Measurements from ENCODE around the gene LRP1B.
A peak's percentile ranks its signal among the peaks of the same experiment; 100 is the strongest.

Gene LRP1B

DNA sequence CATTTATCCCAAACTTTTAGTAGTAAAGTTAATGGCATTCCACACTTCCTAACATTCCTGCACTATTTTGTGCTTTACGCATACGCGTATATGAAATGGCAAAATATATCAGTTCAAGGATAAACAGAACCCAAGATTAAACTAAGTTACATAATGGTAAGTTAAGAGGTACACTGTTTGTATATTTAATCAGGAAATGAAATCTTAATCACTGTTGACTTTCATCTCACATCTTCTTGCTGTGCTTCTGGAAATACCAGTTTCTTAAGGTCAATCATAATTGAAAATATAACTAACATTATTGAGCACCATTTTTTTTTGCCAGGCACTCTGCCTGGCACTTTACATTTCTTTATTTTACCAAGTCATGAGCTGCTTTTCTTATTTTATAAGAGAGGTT, 565.2 kb downstream of the LRP1B start:
- no peak for DNase-seq

DNA sequence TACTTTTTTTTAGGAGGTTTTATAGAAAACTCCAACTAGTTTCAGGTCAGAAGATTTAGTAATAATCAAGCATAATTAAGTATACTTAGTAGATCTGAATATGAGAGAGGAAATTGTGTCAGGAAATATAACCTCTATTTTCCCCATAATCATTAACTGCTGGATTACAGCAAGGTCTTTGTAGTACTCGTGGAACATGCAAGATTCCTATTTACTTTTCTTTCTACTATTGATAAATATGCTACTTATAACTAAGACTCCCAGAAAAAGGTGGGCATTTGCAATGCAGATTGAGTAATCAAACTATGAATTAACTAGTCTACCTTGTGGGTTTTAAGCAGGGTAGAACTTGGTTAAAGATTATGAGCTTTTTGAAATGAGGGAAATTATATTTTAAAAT, 570.1 kb downstream of the LRP1B start:
- DNase-seq = no peak

DNA sequence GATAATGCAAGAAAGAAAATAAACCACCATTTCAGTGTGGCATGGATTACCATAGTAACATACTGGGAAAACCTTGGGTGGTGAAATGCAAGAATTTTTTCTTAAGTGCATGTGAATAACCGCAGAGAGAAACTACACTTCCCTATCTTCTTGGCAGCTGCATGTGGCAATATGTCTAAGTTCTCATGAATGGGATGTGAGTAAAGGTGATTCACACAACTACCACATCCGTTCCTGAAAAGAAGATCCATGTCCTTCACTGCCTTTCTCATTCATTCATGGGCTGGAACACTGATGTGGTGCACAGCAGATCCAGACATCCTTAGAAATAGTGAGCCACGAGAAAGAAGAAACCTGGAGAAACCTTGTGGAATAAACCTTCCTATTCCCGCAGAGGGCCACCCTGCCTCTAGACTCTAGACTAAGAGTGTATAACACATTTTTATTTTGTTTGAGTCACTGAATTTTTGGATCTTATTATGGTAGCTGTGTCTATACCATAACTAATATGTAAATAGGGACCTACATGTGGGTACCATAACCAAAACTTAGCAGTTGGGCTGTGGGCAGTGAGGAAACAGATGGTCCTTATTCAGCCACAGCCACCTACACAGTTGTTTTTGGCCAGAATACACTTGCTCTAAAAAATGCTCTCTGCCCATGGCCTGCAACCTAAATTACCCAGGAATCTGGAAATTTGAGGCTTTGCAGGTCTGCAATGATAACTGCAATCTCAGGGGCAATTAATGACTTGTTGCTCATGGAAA, 573.3 kb downstream of the LRP1B start:
- no peak for DNase-seq

DNA sequence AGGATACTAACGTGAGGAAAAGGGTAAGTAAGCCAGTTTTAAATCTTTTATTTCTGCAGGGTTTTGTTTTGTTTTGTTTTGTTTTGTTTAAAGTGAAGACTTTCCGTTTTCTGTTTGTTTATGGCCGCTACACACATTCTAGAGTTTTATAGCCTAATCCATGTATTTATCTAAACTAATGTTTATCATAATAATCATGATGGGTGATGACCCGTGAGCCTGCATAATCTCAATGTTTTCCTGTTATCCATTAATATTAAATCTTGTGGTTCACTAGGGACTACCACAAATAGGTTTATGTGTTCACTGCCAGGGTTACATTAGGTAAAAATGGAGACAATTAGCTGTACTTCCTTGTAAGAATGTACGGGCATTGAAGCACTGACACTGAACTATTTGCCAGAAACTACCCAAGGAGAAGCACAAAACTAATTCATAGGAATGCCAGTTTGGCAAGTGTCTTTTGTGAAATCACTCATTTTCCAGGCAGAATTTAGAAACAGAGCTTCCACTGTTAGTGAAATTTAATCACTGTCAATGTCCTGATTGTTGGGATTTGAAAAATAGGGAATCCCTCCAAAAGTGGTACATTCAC, 574.8 kb downstream of the LRP1B start:
- DNase-seq = no peak

DNA sequence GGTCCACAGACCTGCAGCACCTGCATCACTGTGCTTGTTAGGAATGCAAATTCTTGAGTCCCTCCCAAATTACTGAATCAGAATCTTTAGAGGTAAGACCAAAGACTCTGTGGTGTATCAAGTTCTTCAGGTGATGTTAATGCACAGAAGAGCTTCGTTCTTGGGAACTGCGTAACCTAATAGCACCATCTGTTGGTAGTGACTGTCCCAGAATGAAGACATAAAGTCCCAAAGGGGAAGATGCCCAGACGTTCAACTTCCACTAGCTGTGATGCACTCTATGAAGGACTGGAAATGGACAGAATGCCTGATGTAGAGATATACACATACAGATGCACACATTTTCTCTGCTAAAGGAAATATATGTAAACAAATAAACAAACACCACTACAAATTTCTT, 576.0 kb downstream of the LRP1B start:
- peak; percentile 6 to 7 for DNase-seq

DNA sequence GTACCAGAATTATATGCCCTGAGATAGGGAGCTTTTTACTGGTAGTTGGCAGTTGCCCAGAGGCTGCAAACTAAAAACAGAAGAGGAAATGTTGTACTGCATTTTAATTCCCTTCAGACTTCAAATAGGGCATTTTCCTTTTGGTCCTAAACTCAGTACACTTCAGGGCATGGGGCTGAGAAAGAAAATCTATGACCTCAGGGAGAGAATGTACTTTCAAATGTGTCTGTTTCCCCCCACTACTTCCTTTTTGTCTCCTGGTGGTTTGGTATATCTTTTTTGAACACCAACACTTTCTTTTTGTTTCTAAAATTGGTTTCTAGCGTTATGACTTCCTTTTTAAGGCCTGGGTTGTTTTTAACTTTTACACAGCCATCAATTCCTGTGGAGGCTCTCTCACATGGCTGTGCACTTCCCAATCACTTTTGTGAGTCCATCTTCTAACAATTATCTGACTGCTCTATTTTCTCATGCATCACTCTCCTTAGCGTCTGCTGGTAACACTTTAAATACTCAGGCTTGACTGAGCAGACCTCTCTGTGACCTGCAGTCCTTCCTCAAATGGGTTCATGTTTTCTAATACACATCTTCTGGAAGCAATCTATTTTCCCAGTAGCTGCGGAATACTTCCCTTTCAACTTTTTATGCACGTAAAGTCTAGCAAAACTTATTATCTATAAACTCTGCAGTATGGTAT, 596.0 kb downstream of the LRP1B start:
- no peak for DNase-seq

DNA sequence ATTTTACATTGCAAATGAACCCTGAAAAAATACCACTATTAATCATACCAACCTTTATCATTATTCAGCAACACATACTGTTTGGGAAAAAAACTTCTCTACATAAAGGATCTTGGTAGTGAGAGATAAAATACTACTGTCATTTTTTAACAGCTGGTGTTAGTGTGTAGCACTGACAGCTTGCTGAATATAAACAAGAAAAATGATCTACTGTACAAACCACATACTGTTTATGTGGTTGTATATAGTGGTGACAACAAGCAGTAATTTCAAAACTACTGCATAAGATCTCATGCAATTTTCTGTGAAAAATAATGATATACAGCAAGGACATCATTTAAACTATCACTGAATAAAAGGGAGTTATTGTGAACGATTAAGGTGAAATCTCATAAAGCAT, 601.2 kb downstream of the LRP1B start:
- no peak for DNase-seq

DNA sequence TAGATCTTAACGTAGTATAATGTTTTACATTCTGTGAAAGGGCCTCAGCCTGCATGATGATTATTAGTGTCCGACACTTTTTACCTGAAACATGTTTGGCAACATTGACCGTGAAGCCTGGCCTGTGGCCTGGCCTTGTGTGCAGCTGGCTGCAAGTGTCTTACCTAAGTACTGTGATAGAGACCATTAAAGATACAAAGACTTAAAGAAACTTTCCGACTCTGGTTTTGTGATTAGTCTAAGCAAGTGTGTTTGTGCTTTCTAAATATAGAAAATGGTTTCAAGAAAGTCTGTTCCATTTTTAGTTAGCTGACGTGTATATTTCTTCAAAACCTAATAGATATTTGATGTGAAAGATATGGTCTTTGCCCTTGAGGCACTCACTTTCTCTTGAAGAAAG, 601.8 kb downstream of the LRP1B start:
- no peak for DNase-seq

DNA sequence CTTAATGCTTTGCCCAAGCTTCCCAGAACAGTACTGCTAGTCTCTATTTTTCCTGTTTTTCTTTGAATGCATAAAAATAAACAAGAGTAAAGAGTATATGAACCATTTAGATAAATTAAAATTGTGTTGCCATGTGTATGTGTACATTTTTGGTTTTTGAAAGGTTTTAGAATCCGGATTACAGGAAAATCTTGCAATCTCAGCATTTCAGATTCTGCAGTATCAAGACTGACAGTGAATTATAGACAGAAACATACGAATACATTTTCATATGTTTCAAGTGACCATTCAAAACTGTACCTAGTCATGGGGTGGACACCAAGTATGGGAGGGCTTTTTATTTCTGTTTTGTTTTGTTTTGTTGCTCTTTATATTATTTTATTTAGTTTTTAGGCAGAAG, 604.1 kb downstream of the LRP1B start:
- no peak for DNase-seq

DNA sequence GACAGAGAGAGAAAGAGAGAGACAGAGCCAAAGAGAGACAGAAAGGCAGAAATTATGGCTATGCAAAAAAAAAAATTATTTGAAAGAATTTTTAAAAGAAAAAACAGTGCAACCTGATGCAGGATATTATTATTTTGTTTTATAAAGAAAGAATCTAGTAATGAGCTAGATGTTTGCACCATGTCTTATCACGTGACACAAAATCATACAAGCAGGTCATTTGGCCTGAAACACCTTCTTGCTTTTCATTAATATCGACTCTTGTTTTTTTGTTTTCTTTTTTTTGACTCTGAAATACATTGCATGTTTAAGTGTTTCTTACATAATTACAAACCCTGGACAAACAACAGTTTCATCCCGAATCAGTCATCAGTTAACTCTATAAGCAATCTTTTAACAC, 606.0 kb downstream of the LRP1B start:
- no peak for DNase-seq

DNA sequence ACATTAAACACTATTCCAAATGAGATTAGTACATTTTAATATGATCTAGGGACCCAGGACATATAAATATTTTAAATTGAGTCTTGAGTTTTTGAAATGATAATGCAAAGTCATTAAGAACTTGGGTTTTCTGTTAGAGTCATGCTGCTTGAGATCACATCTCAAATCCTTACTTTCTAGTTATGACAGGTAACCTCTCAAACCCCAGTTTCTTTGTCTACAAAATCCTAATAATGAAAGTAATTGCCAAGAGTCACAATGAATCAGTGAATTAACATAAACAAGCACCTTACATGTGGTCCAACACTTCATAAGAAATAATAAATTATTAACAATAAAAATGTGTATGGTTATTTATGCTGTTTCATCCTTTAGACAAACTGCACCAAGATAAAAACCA, 607.6 kb downstream of the LRP1B start:
- no peak for DNase-seq

DNA sequence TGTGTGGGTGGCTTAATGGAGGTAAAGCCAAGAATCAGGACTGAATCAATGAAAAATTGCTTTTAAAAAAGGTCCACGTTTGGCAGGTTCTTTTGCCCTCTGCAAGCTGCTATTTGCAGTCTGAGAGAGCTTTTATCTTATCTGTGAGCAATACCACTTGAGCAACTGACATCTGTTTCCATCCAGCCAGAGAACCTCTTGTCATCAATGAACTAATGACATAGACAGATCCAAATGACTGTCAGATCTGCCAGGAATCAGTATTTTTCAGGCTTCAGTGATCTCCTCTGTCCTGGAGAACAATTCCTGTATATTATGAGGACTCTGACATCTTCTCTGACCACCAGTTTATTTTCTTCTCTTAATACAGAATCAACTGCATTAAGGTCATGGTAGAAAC, 608.1 kb downstream of the LRP1B start:
- DNase-seq = no peak

DNA sequence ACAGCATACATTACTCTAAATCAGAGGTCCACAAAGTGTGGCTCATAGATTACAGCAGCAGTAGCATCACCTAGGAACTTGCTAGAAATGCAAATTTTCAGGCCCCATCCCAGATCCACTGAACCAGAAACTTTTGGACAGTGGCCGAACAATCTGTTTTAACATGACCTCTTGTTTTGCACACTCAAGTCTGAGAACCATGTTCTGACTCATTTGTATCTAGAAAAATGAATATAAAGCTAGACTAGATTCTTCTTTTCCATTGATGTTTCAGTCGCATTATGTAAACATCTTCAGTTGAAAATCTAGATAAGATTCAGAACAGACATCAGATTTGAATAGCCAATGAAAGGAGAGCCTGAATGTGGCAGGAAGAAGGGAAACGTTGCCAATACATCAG, 608.8 kb downstream of the LRP1B start:
- no peak for DNase-seq

DNA sequence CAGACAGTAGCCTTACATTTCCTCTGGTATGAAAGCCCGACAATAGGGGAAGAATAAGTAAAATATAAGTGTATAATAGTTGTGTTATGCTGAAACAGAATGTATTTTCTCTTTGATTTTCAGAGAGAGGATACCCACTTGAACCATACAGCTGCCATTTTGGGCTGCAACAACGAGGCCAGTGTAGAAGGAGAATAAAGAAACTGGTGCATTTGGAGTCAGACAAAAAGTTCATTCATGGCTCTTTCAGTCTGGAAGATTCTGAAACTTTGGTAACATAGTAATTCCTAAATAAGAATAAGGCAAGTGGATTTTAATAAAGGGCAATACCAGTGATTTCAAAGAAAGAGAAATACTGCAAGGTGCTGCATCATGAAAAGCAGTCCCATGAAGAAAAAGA, 610.9 kb downstream of the LRP1B start:
- no peak for DNase-seq

DNA sequence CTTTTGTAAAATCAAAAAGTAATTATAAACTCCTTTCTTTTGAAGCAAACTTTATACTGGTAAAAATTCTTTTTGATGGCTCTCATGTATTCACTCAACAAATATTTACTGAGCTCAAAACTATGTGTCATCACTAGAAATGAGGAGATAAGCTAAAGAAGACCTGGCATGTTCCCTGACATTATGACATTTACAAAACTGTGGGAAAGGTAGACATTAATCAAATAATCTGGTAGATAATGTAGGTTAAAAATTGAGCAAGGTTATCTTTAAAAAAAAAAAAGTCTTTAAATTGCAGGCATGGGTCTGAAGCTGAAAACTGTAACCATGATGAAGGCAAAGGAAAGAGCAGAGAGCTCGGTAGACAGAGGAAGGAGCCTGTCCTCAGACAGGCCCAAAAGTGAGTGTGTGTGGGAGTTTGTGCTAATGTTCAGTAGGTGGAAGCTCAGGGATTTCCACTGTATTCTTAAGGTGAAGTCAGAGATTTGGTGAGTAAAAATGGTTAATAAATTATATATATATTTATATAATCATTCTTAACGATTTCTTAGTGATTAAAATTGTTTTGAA, 612.9 kb downstream of the LRP1B start:
- DNase-seq = no peak

DNA sequence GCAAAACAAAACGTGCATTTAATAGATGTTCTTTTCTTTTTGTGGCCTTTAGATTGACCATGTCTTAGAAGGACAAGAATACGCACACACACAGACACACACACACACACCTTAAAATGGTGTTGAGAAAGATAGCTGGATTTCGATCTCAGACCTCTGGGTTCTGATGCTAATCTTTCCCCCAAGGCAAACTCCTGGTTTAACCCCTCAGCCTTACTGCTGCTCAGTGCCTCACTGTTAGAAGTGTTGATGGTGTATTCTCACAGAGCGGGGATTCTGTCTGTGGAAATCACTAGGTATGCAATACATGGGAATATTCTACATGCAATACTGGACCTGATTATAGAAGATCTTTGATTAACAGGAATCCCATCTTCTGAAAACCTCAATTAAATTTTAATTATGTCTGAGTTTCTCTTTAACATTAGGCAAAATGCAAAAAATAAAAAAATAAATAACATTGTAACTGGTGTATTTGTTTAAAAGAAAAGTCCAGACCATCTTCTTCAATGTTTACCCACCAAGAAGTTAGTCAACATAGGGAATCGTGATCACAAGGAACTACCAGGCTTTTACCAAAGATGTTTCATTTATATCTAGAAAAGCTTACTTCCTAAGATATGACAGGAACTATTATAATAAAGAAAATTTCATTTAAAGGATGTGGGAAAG, 613.5 kb downstream of the LRP1B start:
- DNase-seq = no peak

DNA sequence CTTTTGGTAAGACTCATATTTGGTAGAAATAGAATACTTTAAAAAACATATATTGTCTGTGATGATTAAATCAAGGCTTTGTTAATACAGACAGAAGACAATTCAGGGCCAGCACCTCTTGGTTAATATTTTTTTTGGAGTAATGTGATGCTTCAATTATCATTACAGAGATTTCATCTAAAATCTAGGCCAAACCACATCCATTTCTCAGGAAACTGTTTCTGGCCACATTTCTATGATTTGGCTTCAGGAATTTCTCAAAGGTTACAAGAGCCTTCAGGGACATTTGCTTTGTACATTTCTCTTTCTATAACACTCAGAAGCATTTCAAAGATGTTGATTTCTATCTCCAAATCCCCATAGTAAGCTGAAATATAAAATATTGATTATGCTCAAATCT, 614.9 kb downstream of the LRP1B start:
- DNase-seq = no peak

DNA sequence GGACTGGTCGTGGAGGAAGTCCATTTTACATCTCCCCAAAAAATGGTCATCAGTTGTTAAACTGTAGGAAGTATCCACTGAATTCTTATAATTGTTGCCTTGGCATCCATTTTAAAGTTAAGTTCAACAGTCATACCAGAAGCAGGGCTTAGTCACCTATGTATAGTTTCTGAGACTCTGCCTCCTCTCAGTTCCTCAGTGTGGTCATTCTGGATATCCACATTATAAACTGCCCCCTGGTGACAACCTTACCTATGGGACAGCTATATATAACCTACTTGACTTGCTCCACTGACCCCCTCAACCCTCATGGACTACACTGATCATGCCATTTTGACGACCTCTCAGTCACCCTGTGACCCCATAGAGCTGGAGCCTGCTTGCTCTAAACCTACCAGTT, 617.0 kb downstream of the LRP1B start:
- no peak for DNase-seq

DNA sequence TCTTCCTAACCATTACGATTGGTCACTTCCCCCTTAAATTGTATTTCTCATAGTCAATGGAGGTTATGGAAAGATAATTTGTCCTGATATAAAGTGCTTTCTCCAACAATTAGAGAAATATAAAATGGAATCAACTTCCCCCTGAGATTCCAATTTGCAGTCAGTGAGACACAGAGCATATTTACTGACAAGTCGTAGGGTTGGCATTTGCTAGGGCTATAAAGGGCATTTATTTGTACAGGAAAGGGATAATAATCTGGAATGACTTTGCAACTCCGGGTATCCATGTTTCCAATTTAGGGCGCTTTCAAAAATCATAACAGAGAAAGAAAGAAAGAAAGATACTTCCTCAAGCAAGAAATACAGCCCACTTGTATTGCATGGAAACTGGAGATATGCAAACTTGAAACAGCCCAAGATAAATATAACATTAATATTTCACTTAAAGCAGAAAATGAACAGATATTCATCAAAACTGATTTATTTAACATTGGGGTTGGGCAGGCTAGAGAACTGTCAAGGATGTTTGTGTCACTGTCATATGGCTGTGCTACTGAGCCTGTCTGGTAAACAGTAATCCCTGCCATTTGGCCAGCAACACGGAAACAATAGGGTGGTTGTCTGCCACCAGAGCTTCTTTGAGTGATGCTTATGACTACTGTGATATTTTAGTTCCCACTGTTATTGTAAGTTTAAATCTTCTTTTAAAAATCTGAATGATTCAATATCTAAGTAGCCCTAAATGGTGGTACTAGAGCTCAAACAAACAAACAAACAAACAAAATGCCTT, 621.8 kb downstream of the LRP1B start:
- DNase-seq = no peak

DNA sequence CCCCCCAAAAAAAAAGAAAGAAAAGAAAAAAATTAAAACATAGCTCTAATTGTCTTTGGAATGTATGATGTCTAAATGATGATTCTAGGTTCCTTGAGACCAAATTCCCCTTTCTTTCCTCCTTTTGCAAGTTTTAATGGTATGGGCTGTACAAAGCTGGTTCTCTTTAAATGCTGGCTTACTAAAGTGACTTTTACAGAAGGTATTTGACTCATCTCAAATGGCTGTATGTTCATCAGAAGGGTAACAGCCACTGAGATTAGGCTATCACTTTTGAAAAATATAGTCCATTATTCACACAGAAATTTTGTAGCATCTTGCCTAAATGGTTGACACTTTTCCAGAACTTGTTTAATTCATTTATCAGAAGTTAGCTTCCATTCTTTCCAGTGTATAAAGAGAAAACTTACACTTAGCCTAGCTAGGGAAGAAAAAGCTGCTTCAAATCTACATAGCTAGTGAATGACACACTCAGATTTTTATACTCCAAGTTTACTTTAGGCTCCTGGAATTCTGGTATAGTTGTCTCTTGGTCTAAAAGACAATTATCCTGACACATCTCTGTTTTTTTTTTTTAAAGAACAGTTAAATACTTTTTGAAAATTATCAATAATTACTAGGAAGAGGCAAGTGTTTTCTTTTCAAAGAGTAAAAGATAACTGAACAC, 622.6 kb downstream of the LRP1B start:
- no peak for DNase-seq

DNA sequence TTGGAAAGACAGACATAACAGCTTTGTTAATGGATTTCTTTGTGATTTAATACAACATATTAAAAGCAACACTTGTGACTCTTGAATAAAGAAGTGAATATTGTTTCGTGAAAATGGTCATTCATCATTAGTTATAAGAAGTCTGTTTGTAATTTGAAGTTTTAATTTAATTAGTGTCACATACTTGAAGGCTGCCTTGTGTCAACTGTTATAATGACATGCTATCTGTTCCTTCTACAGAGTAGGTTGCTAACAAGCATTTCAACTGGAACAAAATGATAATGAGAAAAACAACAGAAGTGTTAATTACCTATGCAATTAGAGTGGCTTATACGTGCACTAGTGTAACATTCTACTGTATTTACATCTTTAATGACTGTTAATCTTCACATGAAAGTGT, 624.7 kb downstream of the LRP1B start:
- DNase-seq = no peak

DNA sequence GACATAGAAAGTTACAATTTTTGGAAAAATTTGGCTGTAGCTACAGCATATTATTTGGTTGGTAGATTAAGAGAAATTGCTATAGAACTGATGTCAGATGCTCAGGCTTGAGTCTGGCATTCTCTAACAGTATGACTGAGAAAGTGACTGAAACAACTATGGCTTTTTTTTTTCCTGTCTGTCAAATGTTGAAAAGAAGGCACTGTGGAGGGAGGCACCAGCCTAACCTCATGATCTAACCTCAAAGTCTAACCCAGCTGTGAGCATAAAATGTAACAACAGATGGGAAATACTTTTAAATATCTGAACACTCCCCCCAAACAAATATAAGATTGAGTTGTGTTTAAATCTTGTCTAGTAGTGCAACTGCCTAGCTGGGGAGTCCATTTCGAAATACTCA, 629.1 kb downstream of the LRP1B start:
- no peak for DNase-seq
